ENCODE measurements around the gene USH1C.

USH1C gene

GRCh38 chr11:17463546-17464174 is 80.6 kb downstream of the USH1C start:
- TF ChIP-seq EZH2phosphoT487 (IDR thresholded peaks at IDR 0.05; ENCODE audit: low read depth), result no peak
- TF ChIP-seq, protein P1, sequence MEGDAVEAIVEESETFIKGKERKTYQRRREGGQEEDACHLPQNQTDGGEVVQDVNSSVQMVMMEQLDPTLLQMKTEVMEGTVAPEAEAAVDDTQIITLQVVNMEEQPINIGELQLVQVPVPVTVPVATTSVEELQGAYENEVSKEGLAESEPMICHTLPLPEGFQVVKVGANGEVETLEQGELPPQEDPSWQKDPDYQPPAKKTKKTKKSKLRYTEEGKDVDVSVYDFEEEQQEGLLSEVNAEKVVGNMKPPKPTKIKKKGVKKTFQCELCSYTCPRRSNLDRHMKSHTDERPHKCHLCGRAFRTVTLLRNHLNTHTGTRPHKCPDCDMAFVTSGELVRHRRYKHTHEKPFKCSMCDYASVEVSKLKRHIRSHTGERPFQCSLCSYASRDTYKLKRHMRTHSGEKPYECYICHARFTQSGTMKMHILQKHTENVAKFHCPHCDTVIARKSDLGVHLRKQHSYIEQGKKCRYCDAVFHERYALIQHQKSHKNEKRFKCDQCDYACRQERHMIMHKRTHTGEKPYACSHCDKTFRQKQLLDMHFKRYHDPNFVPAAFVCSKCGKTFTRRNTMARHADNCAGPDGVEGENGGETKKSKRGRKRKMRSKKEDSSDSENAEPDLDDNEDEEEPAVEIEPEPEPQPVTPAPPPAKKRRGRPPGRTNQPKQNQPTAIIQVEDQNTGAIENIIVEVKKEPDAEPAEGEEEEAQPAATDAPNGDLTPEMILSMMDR (IDR thresholded peaks at IDR 0.05; ENCODE audit: low read depth, low read length), result no peak
- Histone ChIP-seq H3K4me3 (ENCODE audit: low read length) (no peak overlapping the region), H3K4me1 (ENCODE audit: low read length) (no peaks in the 10 kb centered on the region), H3K27ac (ENCODE audit: low read length) (no peak overlapping the region), H3K9ac (ENCODE audit: low read length) (no peak overlapping the region), H3K4me2 (ENCODE audit: low read length) (no peak overlapping the region), H2AFZ (ENCODE audit: low read depth, low read length) (no peak overlapping the region), H3K27me3 (ENCODE audit: low read depth, low read length) (0 out of 2 replicates have a peak, but pooled peaks cover 6% of the 10 kb centered on the region), H4K20me1 (ENCODE audit: insufficient read depth, low read length) (no peaks in the 10 kb centered on the region), H3K79me2 (ENCODE audit: low read length) (no peaks in the 10 kb centered on the region), H3K36me3 (replicated peaks; ENCODE audit: low read depth, low read length) (no peaks in the 10 kb centered on the region), H3K9me3 (ENCODE audit: insufficient read depth, low read length) (no peaks in the 10 kb centered on the region)

DNA sequence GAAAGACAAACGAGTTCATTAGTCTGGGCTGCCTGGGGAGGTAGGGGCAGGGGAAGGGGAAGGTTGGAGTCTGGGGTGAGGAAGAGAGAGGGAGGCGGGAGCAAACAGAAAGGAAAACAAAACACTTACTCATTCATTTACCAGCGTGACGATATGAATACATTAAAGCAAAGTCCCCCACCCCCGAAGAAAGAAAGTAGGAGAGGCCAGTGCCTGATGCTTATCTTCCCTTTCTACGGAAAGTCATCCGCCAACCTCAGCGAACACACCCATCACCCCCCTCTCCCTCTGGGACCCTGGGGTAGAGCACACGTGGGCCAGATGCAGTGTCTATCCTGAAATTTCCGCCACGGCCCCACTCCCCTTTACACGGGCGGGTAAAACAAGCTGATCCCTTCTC is 81.3 kb downstream of the USH1C start:
- Histone ChIP-seq H3K9ac (ENCODE audit: low read length) (no peak overlapping the region), H3K36me3 (replicated peaks; ENCODE audit: low read depth, low read length) (no peaks in the 10 kb centered on the region), H3K79me2 (ENCODE audit: low read length) (no peaks in the 10 kb centered on the region), H3K4me1 (ENCODE audit: low read length) (no peaks in the 10 kb centered on the region), H4K20me1 (ENCODE audit: insufficient read depth, low read length) (no peaks in the 10 kb centered on the region), H3K27me3 (ENCODE audit: low read depth, low read length) (peaks cover 12% of the 10 kb centered on the region), H3K9me3 (ENCODE audit: insufficient read depth, low read length) (no peaks in the 10 kb centered on the region), H3K4me2 (ENCODE audit: low read length) (no peak overlapping the region), H3K4me3 (ENCODE audit: low read length) (no peak overlapping the region), H2AFZ (ENCODE audit: low read depth, low read length) (no peak overlapping the region), H3K27ac (ENCODE audit: low read length) (no peak overlapping the region)
- TF ChIP-seq, protein P1 (IDR thresholded peaks at IDR 0.05; ENCODE audit: low read depth, low read length), result no peak
- TF ChIP-seq EZH2phosphoT487 (IDR thresholded peaks at IDR 0.05; ENCODE audit: low read depth), result no peak

GRCh38 chr11:17460406-17460805 is 83.8 kb downstream of the USH1C start:
- Histone ChIP-seq H3K36me3 (replicated peaks; ENCODE audit: low read depth, low read length) (no peaks in the 10 kb centered on the region), H3K9ac (ENCODE audit: low read length) (no peak overlapping the region), H3K4me1 (ENCODE audit: low read length) (no peaks in the 10 kb centered on the region), H3K4me3 (ENCODE audit: low read length) (no peak overlapping the region), H3K27me3 (ENCODE audit: low read depth, low read length) (peaks cover 26% of the 10 kb centered on the region), H3K27ac (ENCODE audit: low read length) (no peak overlapping the region), H3K4me2 (ENCODE audit: low read length) (no peak overlapping the region), H2AFZ (ENCODE audit: low read depth, low read length) (no peak overlapping the region), H3K79me2 (ENCODE audit: low read length) (no peaks in the 10 kb centered on the region), H4K20me1 (ENCODE audit: insufficient read depth, low read length) (no peaks in the 10 kb centered on the region), H3K9me3 (ENCODE audit: insufficient read depth, low read length) (no peaks in the 10 kb centered on the region)
- TF ChIP-seq EZH2phosphoT487 (IDR thresholded peaks at IDR 0.05; ENCODE audit: low read depth), result no peak

DNA sequence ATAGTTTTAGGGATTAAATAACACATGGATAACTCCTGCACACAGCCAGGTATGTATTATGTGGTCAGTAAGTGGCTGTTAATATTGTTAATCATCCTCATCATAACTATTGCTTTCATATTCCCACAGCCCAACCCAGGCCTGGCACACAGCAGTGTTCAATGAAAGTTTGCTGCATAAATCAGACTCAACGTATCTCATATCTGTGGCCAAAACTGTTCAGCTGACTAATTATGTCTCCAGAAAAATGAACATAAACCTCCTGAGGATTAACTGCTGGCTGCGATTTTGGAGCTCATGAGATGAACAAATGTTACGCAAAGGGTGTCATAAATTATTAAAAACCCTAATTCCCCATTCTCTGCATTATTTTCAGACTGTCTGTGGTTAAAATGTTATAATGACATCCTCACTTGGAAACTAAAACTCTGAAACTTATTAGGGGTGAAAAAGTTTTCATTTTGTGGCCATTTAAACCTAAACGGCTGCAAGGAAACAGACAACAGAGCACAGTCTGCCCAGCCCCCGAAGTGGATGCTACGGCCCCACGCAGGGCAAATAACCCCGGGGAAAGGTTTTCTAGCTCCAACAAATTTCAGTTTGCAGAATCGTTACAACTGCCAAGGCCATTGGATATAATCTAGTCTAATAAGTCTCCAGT is 84.8 kb downstream of the USH1C start:
- H4K20me1 ChIP-seq (ENCODE audit: insufficient read depth, low read length), result no peaks in the 10 kb centered on the region
- H3K36me3 ChIP-seq (replicated peaks; ENCODE audit: low read depth, low read length), result no peaks in the 10 kb centered on the region
- no peaks in the 10 kb centered on the region for H3K79me2 ChIP-seq (ENCODE audit: low read length)
- H3K4me3 ChIP-seq (ENCODE audit: low read length), result no peak overlapping the region
- TF ChIP-seq, protein P1 (IDR thresholded peaks at IDR 0.05; ENCODE audit: low read depth, low read length), result no peak
- no peak for TF ChIP-seq EZH2phosphoT487 (IDR thresholded peaks at IDR 0.05; ENCODE audit: low read depth)
- H3K9me3 ChIP-seq (ENCODE audit: insufficient read depth, low read length), result no peaks in the 10 kb centered on the region
- H2AFZ ChIP-seq (ENCODE audit: low read depth, low read length), result no peak overlapping the region
- H3K27me3 ChIP-seq (ENCODE audit: low read depth, low read length), result peaks cover 26% of the 10 kb centered on the region
- H3K27ac ChIP-seq (ENCODE audit: low read length), result no peak overlapping the region
- no peak overlapping the region for H3K9ac ChIP-seq (ENCODE audit: low read length)
- H3K4me2 ChIP-seq (ENCODE audit: low read length), result no peak overlapping the region
- no peaks in the 10 kb centered on the region for H3K4me1 ChIP-seq (ENCODE audit: low read length)

Data from OCI-LY3 (cell line).